ENCODE data around the gene ASXL1.

The ASXL1 gene

DNA sequence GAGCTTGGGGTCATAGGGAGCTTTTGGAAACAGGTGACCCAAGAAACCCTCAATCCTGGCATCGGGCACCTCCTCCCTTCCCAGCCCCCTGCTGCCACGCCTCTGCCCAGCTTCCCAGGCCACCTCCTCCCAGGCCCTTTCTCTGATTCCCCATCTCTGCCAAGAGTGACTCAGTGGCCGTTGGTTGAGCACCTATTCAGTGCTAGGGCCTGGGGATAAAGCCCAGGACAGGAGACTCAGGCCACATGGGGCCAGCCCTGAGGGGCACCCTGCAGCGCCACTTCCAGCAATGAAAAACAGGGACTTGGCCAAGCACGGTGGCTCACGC lies 110.1 kb downstream of the ASXL1 start:
- no peak for DNase-seq

DNA sequence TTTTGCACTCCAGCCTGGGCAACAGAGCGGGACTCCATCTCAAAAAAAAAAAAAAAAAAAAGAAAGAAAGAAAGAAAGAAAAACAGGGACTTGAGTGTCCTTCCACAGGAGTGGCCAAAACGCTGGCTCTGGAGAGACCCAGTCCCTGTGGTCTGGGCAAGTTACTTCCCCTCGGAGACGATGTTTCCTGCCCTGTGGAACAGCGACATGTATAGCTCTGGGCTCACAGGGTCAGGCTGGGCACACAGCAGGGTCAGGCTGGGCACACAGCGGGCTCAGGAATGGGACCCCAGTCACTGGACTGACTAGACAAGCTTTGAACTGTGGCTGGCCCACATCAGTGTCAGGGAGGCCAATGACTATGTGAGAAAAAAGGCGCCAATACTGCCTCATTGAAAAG lies 110.7 kb downstream of the ASXL1 start:
- no peak for DNase-seq

- peak; percentile 93 for DNase-seq
These were observed 112.1 kb downstream of the ASXL1 start for GRCh38 chr20:32470025-32470861.

- DNase-seq: no peak
These were observed 112.8 kb downstream of the ASXL1 start for GRCh38 chr20:32470940-32471339.

- DNase-seq: no peak
These were observed 114.6 kb downstream of the ASXL1 start for GRCh38 chr20:32472581-32473207.

DNA sequence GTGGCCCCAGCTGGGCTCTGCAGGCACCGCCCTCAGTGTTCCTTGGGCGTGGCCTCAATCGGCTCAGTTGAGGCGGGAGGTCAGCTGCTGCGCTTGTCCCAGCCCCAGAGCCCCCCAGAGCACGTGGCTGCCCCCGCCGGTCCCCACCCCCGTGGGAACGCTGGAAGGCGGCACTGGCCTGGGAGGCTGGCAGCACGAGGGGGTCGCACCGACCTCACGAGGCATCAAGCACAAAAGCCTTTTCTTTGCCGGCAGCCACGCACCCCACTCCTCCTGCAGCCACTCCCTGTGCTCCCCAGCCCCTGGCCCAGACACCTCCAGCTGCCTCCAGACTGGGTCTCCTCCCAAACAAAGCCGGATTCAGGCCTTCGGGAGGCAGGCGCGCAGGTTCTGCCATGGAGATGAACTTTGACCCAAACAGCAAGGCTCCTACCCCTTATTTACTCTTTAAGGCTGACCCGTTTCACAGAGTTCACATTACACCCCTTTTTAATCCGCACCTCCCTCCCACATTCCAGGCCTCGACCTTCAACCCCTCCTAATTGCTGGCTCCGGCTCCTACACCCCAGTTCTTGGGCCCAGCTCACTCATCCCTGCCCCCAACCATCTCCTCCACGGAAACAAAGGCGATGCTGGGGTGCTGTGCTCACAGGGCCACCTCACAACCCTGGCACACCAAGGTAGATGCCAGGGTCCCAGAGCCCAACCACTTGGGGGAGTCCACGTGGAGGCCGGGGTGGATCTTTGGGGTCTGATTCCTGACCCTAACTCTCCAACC lies 115.3 kb downstream of the ASXL1 start:
- no peak for DNase-seq

DNA sequence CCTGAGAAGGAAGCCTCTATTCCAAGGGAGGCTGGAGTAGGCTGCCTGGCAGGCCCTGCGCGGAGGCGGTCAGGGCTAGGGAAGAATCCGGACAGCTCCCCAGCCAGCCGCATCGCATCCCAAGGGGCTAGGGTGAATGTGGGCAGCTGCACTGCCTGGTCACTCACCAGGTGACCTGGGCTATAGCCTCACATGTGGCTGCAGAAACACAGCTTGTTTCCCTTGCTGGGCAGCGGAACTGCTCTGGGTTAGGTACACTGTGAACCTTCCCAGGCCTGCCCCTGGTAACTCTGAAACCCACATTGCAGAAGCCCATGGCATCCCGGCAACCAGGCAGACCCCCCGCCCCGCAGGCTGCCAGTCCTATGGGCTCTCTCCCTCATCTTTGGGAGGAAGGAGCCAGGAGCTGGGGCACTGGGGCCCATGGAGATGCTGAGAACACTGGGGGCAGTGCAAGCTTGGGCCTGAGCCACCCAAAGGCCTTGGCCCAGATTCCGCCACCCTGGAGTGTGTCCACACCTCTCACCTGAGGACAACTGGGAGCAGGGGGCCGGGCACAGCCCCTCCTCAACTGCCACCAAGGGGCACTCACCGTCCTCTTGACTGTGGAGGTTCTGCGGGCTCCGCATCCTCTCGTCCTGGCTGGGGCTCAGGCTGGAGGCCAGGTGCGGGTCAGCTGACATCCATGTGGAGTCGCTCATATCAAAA lies 116.0 kb downstream of the ASXL1 start:
- DNase-seq: no peak

- DNase-seq: no peak
These were observed 116.5 kb downstream of the ASXL1 start for GRCh38 chr20:32474717-32474966.

DNA sequence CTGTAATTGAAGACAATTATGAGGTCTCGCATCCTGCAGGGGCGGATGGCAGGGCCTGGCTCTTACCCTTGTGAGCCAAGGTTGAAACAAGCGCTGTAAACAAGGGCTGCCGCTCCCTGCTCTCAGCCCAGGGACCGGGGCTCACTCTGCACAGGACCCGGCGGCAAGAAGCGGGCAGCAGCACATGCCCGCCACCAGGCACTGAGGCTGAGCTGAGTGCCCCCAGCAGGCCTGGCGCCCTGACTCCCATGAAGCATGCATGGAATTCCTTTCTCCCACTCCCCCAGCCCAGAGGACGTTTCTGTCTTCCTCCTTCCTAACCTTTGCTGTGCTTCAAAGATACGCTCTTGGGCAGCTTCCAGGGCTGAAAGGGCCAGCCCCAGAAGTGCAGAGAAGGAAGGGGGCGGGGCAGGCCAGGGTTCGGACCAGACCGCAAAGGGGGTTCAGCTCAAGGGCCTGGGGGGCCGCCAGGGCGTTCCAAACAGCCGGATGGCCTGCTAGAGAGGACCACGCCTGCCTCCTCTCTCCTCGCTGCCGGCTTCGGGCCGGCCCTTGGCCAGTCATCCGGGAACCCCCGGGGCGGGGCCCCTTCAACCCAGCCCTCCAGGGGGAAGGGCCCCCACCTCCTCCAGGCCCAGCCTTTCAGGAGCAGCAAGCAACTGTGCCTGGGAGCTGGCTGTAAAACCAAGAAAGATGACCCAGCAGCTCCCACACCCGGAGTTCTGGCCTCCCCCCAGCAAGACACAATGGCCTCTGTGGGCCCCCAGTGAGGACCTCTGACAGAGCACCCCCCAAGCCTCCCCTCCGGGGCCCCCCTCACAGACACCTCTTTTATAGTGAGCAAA lies 117.1 kb downstream of the ASXL1 start:
- peak; percentile 100 for DNase-seq

GRCh38 chr20:32476684-32477593 lies 118.8 kb downstream of the ASXL1 start:
- DNase-seq: no peak

DNA sequence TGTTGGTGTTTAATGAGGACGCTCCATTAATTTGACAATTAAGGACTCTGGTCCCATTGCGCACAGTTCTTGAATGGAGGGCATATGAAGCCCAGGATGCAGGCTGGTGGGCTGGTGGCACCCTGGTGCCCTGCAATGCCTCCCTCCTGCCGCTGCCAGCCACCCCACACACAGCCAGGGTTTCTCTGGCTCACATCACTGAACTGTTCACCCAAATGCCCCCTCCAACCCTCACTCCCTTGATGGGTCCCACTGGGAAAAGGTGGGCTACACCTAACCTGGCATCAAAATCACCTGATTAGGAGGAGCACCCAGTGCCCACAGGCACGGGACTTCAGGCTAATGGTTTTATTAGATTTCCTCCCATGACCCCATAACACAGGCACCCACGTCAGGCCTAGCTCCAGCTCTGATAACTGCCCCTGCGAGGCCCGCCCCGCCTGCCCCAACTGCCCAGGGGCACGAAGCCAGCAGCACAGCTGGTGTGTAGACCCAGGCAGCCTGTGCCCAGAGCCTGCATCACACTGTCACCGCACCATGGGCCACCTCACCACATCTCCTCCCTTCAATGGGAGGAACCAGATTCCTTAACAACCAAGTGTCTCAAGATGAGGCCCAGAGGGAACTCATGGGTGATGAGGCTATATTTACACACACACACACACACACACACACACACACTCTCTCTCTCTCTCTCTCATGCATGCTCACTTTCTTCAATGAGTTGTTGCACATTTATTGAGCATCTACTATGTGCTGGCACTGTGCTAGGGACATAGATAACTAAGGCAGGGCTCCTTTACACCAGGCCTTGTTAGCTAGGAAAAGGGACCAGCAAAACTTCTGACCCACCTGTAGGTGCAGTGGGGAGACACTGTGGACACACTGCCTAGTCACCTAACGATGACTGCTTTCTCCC lies 119.7 kb downstream of the ASXL1 start:
- no peak for DNase-seq

DNA sequence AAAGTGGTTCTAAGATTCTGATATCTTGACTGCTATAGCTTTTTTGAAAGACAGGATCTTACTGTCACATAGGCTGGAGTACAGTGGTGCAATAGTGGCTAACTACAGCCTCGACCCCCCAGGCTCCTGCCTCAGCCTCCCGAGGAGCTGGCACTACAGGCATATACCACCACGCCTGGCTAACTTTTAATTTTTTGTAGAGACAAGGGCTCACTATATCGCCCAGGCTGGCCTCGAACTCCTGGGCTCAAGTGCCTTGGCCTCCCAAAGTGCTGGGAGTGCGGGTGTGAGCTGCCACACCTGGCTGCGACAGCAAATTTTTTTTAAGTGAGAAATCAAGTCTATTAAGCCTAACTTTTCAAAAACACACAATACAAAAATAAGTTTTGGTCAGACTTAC lies 120.4 kb downstream of the ASXL1 start:
- no peak for DNase-seq

DNA sequence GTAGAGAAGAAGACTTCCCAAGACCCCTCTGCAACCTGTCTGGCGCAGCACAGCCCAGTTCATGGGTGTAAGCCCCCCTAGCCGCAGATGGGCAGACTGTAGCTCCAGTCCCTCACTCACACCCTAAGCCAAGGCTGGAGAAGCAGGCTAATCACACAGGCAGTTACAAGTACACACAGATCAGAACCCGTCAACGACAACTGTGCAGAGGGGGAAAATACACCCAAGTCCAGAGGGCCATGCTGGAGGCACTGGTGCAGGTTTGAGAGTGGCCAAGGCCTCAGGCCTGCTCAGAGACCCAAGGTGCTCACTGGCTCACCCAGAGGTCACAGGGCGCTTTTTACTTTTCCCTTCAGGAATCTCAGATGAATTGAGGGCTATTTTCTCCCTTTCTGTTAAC lies 120.9 kb downstream of the ASXL1 start:
- no peak for DNase-seq

DNA sequence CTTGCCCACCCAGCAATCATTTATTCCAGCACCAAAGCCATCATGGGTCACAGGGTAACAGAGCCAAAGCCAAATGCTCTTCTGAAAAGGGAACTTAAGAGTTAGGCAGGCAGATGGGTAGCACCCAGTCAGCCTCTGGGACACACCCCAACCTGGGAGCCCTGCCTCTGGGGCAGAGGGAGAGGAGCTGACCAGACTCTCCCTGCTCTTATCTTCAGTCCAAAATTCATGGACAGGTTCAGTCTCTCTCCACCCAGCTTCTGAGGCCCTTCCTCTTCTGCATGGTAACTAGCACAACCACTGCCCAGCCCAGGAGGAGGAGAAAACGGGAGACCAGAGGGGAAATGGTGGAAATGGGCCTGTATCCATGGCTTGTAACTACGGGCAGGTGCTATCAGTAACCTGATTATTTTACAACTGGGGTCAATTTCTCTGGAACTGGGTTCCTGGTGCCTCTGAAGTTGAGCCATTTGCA lies 121.6 kb downstream of the ASXL1 start:
- no peak for DNase-seq

GRCh38 chr20:32480371-32481241 lies 122.5 kb downstream of the ASXL1 start:
- no peak for DNase-seq

DNA sequence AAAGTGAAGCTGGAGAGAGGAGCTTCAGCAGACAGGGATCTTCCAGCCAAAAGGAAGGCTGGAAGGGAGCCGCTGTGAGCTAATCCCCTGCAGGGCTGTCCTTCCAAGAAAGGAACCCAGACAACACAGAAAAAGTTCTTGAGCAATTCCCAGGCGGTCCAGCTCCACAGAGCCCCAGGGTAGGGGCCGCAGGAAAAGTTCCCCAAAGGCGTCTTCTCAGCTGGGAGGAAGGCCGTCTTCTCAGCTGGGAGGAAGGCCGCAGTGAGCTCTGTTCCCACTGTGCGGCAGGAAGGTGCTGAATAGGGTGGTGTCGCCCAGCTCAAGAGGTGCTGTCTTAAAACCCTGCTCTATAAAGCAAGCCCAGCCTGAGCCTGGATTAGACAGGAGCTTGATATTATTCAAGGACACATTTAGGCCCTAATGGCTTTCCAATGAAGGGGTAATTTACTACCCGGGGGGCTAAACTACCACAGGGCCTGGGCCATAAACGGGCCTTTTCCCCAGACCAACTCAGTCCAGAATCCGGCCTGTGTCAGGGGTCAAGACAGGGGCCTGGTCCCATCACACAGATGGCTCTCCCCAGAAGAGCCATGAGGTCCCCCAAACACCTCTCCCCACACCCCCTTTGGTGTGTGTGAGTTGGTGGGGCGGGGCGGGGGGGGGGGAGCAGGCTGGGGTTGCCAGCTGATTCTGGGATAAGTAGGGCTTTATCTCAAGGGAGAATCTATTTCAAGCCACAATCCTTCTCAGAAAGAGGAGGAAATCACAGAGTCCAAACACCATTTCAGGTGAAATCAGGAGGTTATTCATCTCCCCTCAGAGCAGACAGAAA lies 123.4 kb downstream of the ASXL1 start:
- no peak for DNase-seq

GRCh38 chr20:32482143-32482441 lies 124.0 kb downstream of the ASXL1 start:
- no peak for DNase-seq

DNA sequence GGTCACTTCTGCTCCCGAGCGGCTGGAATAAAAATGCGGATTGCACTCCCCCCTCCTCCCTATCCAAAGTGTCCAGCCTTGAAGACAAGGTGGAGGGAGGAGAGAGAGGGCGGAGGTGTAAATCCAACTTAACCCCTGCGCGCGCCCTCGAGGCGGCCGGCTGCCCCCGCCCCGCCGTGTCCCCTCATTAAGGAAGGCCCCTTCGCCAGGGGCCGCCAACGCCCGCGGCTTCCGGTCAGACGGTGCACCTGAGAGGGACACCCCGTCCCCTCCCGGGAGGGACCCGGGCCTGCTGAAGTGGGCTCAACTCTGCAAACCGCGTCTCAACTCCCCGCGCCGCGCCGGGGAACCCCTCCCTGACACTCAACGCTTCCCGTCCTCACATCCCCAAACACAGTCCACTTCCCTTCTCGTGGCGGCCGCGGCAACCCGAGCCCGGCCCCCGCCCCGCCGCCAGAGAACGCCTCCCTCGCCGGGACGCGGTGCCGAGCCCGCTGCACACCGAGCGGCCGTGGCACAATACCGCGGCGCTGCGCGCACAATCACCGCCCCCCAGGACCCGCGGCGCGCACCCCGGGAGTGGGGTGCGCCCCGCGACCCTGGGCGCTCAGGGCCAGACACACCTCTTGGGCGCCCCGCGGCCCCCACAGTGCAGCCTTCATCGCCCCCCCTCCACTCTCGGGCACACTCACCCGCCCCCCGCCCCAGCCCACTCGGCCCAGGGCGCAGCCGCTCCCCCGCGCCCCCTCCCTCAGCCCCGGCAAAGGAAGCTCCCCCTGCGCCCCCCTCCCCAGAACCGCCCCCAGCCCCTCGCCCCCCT lies 124.5 kb downstream of the ASXL1 start:
- no peak for DNase-seq

All from NCI-H226 (cell line).